Activated T-helper 17 cell treated with anti-CD3 and anti-CD28 coated beads, Interleukin-2, amount 50 U/mL, for 72 hours (primary cell): ENCODE measurements around the gene CDKN2C. TPM values are rescaled to one million over a fixed set of nuclear protein-coding genes. Genes with fewer than 3 reads are reported as not detected.
"Not testable (repeated sequence)": the region's sequence is repeated elsewhere in the genome, so short reads cannot be mapped to it uniquely, and the experiment has no call there.

Experiments
- ATAC-seq: fragments of 150-1000 bp; cut with Tn5 transposase; replicated peaks from 2 replicates; pipeline ENCODE4 v1.10.0; 2021; ENCODE audit warnings: mild to moderate bottlenecking, moderate library complexity
- H3K27ac Mint-ChIP-seq: one replicate; pipeline ENCODE4 v1.8.0; 2022; ENCODE audit warnings: mixed read lengths
- H3K27me3 Mint-ChIP-seq: one replicate; pipeline ENCODE4 v1.8.0; 2022; ENCODE audit warnings: mixed read lengths
- H3K36me3 Mint-ChIP-seq: one replicate; pipeline ENCODE4 v1.8.0; 2022; ENCODE audit warnings: low read depth, mild to moderate bottlenecking, mixed read lengths
- H3K4me1 Mint-ChIP-seq: one replicate; pipeline ENCODE4 v1.8.0; 2022; ENCODE audit warnings: mixed read lengths
- H3K4me3 Mint-ChIP-seq: one replicate; pipeline ENCODE4 v1.8.0; 2022; ENCODE audit warnings: mild to moderate bottlenecking, mixed read lengths
- H3K9me3 Mint-ChIP-seq: one replicate; pipeline ENCODE4 v1.8.0; 2022; ENCODE audit warnings: mixed read lengths
- total RNA-seq, 2 donors: library from RNA; stranded (reverse); gene quantifications; one replicate each; pipeline ENCODE4 v1.2.3, GENCODE V29; 2022

The CDKN2C gene
- total RNA-seq, 2 donors from 2014 or later, result 8.3 to 16.2 TPM

- Mint-ChIP-seq H3K27me3 (peaks cover 4% of the 10 kb centered on the region), H3K9me3 (no peaks in the 10 kb centered on the region), H3K4me3 (no peak overlapping the region), H3K27ac (no peak overlapping the region), H3K36me3 (no peaks in the 10 kb centered on the region), H3K4me1 (peaks cover 10% of the 10 kb centered on the region)
- ATAC-seq, result no peak
These were observed 11.7 kb downstream of the CDKN2C start for GRCh38 chr1:50981741-50982140.

GRCh38 chr1:50982611-50983010, 12.6 kb downstream of the CDKN2C start:
- H3K4me1 Mint-ChIP-seq, result peaks cover 7% of the 10 kb centered on the region
- ATAC-seq, result no peak
- H3K9me3 Mint-ChIP-seq, result no peaks in the 10 kb centered on the region
- no peak overlapping the region for H3K27ac Mint-ChIP-seq
- H3K36me3 Mint-ChIP-seq, result no peaks in the 10 kb centered on the region
- peaks cover 4% of the 10 kb centered on the region for H3K27me3 Mint-ChIP-seq
- H3K4me3 Mint-ChIP-seq, result no peak overlapping the region

- Mint-ChIP-seq H3K27ac (no peak overlapping the region), H3K36me3 (no peaks in the 10 kb centered on the region), H3K4me3 (no peak overlapping the region), H3K4me1 (peaks cover 7% of the 10 kb centered on the region), H3K27me3 (peaks cover 4% of the 10 kb centered on the region), H3K9me3 (no peaks in the 10 kb centered on the region)
- no peak for ATAC-seq
These were observed 13.3 kb downstream of the CDKN2C start for GRCh38 chr1:50983219-50983802.

- H3K27ac Mint-ChIP-seq, result no peak overlapping the region
- no peaks in the 10 kb centered on the region for H3K4me1 Mint-ChIP-seq
- no peaks in the 10 kb centered on the region for H3K27me3 Mint-ChIP-seq
These were observed 15.0 kb downstream of the CDKN2C start for GRCh38 chr1:50985094-50985493.

GRCh38 chr1:50986653-50987052, 16.6 kb downstream of the CDKN2C start:
- Mint-ChIP-seq H3K27me3 (no peaks in the 10 kb centered on the region), H3K9me3 (no peaks in the 10 kb centered on the region), H3K4me3 (no peak overlapping the region), H3K27ac (no peak overlapping the region), H3K4me1 (no peaks in the 10 kb centered on the region), H3K36me3 (no peaks in the 10 kb centered on the region)
- ATAC-seq, result no peak

More at GRCh38 chr1:50985094-50985493, 15.0 kb downstream of the CDKN2C start:
- H3K9me3 Mint-ChIP-seq, result no peaks in the 10 kb centered on the region
- no peaks in the 10 kb centered on the region for H3K36me3 Mint-ChIP-seq
- no peak overlapping the region for H3K4me3 Mint-ChIP-seq
- ATAC-seq, result no peak

- H3K27me3 Mint-ChIP-seq, result no peaks in the 10 kb centered on the region
- H3K9me3 Mint-ChIP-seq, result no peaks in the 10 kb centered on the region
- no peak overlapping the region for H3K27ac Mint-ChIP-seq
- H3K4me3 Mint-ChIP-seq, result no peak overlapping the region
- H3K4me1 Mint-ChIP-seq, result no peaks in the 10 kb centered on the region
- ATAC-seq, result no peak
- no peaks in the 10 kb centered on the region for H3K36me3 Mint-ChIP-seq
These were observed 19.6 kb downstream of the CDKN2C start for GRCh38 chr1:50989694-50990093.

GRCh38 chr1:50992532-50993318, 22.7 kb downstream of the CDKN2C start:
- Mint-ChIP-seq H3K4me1 (no peaks in the 10 kb centered on the region), H3K9me3 (no peaks in the 10 kb centered on the region), H3K27ac (no peak overlapping the region), H3K27me3 (no peaks in the 10 kb centered on the region), H3K4me3 (no peak overlapping the region), H3K36me3 (no peaks in the 10 kb centered on the region)
- no peak for ATAC-seq

GRCh38 chr1:50993645-50994044, 23.6 kb downstream of the CDKN2C start:
- no peak overlapping the region for H3K27ac Mint-ChIP-seq
- no peaks in the 10 kb centered on the region for H3K27me3 Mint-ChIP-seq
- no peak for ATAC-seq
- H3K9me3 Mint-ChIP-seq, result no peaks in the 10 kb centered on the region
- no peaks in the 10 kb centered on the region for H3K4me1 Mint-ChIP-seq
- no peaks in the 10 kb centered on the region for H3K36me3 Mint-ChIP-seq
- H3K4me3 Mint-ChIP-seq, result no peak overlapping the region

- H3K4me1 Mint-ChIP-seq, result no peaks in the 10 kb centered on the region
- no peaks in the 10 kb centered on the region for H3K36me3 Mint-ChIP-seq
- no peak overlapping the region for H3K27ac Mint-ChIP-seq
These were observed 25.0 kb downstream of the CDKN2C start for GRCh38 chr1:50994997-50995396.

GRCh38 chr1:50995651-50996050, 25.6 kb downstream of the CDKN2C start:
- Mint-ChIP-seq H3K27ac (no peak overlapping the region), H3K9me3 (no peaks in the 10 kb centered on the region), H3K27me3 (no peaks in the 10 kb centered on the region), H3K36me3 (no peaks in the 10 kb centered on the region), H3K4me1 (no peaks in the 10 kb centered on the region), H3K4me3 (no peak overlapping the region)
- ATAC-seq, result no peak

More at GRCh38 chr1:50994997-50995396, 25.0 kb downstream of the CDKN2C start:
- no peak overlapping the region for H3K4me3 Mint-ChIP-seq
- no peak for ATAC-seq
- H3K27me3 Mint-ChIP-seq, result no peaks in the 10 kb centered on the region
- no peaks in the 10 kb centered on the region for H3K9me3 Mint-ChIP-seq

- Mint-ChIP-seq H3K27ac (no peak overlapping the region), H3K27me3 (no peaks in the 10 kb centered on the region), H3K4me3 (no peak overlapping the region), H3K4me1 (no peaks in the 10 kb centered on the region), H3K9me3 (no peaks in the 10 kb centered on the region), H3K36me3 (no peaks in the 10 kb centered on the region)
- ATAC-seq, result no peak
These were observed 26.0 kb downstream of the CDKN2C start for GRCh38 chr1:50996083-50996482.

- not testable (repeated sequence) for ATAC-seq, H3K27me3 Mint-ChIP-seq, H3K9me3 Mint-ChIP-seq, H3K4me3 Mint-ChIP-seq, H3K4me1 Mint-ChIP-seq, H3K27ac Mint-ChIP-seq, H3K36me3 Mint-ChIP-seq
These were observed 29.3 kb downstream of the CDKN2C start for GRCh38 chr1:50999375-50999774.

- H3K4me3 Mint-ChIP-seq, result no peak overlapping the region
- H3K27ac Mint-ChIP-seq, result no peak overlapping the region
- ATAC-seq, result no peak
- no peaks in the 10 kb centered on the region for H3K9me3 Mint-ChIP-seq
- no peaks in the 10 kb centered on the region for H3K4me1 Mint-ChIP-seq
- no peaks in the 10 kb centered on the region for H3K36me3 Mint-ChIP-seq
- peaks cover 4% of the 10 kb centered on the region for H3K27me3 Mint-ChIP-seq
These were observed 30.1 kb downstream of the CDKN2C start for GRCh38 chr1:51000160-51000559.

- no peak for ATAC-seq
- Mint-ChIP-seq H3K27me3 (peaks cover 4% of the 10 kb centered on the region), H3K36me3 (no peaks in the 10 kb centered on the region), H3K27ac (no peak overlapping the region), H3K9me3 (no peaks in the 10 kb centered on the region), H3K4me3 (no peak overlapping the region), H3K4me1 (no peaks in the 10 kb centered on the region)
These were observed 30.6 kb downstream of the CDKN2C start for GRCh38 chr1:51000651-51001050.

GRCh38 chr1:51002516-51002915, 32.5 kb downstream of the CDKN2C start:
- Mint-ChIP-seq H3K4me3 (no peak overlapping the region), H3K36me3 (no peaks in the 10 kb centered on the region), H3K27me3 (peaks cover 4% of the 10 kb centered on the region), H3K27ac (no peak overlapping the region), H3K4me1 (no peaks in the 10 kb centered on the region), H3K9me3 (peaks cover 4% of the 10 kb centered on the region)
- no peak for ATAC-seq
